ENCODE data around the gene CMTR1.

Gene CMTR1

DNA sequence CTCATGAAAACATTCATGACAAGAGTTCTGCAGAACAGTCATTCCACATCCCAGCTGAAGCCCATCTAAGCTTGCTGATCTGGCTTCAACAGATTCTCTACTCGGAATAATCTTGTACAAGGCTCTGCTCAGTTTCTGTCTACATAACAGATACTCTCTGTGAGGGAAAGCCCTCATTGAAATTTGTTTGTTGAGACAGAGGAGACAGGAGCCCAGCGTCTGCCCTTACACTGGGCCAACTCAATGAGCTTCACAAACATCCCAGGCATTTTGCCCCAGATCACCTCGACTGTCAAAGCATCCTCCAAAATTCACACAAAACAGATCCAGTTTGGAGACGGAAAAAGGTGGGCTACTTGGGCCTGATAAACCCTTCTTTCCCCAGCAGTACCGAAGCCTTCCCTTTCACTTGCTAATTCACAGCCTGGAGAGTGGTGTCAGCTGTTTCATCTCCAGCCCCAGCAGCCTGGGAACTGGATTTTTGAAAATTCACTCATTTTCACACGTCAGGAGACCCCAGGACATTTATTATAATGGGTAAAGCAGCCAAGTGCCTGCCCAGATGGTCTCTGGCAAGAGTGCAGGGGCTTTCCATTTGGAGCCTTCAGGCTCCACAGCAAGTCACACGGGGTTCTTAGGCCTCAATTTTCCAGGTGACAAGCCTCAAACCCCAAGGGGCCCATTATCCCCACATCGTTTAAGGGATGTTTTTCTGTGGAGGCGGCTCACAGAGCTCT lies 59.4 kb downstream of the CMTR1 start:
- DNase-seq (ENCODE audit: low read depth in 1 of 2, low spot score in 1 of 2) = no peak
- Histone ChIP-seq H3K27me3 (ENCODE audit: insufficient read depth, poor library complexity, severe bottlenecking) (no peaks in the 10 kb centered on the region), H3K27ac (replicated peaks) (no peak overlapping the region), H3K4me3 (replicated peaks; ENCODE audit: insufficient read depth, low read length) (no peak overlapping the region)
- no peak for TF ChIP-seq SPI1 (IDR thresholded peaks at IDR 0.05; ENCODE audit: borderline replicate concordance, low read depth)
- TF ChIP-seq POLR2AphosphoS5 (IDR thresholded peaks at IDR 0.05; ENCODE audit: low read depth) = no peak
- TF ChIP-seq, protein P1, sequence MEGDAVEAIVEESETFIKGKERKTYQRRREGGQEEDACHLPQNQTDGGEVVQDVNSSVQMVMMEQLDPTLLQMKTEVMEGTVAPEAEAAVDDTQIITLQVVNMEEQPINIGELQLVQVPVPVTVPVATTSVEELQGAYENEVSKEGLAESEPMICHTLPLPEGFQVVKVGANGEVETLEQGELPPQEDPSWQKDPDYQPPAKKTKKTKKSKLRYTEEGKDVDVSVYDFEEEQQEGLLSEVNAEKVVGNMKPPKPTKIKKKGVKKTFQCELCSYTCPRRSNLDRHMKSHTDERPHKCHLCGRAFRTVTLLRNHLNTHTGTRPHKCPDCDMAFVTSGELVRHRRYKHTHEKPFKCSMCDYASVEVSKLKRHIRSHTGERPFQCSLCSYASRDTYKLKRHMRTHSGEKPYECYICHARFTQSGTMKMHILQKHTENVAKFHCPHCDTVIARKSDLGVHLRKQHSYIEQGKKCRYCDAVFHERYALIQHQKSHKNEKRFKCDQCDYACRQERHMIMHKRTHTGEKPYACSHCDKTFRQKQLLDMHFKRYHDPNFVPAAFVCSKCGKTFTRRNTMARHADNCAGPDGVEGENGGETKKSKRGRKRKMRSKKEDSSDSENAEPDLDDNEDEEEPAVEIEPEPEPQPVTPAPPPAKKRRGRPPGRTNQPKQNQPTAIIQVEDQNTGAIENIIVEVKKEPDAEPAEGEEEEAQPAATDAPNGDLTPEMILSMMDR (IDR thresholded peaks at IDR 0.05; ENCODE audit: insufficient read depth, low read length) = no peak
- TF ChIP-seq GABPA (IDR thresholded peaks at IDR 0.05; ENCODE audit: low read depth) = no peak
- no peak for TF ChIP-seq REST (IDR thresholded peaks at IDR 0.05; ENCODE audit: insufficient replicate concordance, low read depth)

DNA sequence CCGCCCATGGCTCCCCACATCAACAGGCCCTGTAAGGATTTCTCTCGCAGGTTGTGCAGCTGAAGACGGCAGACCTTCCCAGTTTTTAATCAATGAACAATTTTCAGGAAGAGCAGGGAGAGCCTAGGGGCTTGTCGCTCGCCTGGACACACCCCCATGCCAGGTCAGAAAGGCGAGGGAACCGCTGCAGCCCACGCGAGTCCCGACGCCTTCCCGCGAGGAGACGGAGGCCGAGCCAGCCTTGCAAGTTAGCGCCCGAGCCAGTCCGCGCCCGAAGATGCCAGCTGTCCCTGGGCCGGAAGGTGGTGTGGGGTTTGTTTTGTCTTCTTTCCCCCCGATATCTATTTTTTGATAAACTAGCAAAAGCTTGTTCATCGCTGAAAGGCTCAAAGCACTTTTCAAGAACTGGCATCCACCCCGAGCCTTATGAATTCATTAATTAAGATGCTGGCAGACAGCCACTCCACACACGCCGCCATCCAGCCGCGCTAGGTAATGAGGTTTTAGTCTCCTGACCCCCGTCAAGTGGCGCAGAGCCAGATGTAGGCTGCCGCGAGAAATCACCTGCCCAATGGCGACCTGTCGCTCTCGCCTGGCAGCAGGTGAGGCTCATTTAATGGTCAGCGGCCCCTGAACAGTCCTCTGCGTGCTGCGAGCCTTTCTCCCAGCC lies 60.1 kb downstream of the CMTR1 start:
- Histone ChIP-seq H3K4me3 (replicated peaks; ENCODE audit: insufficient read depth, low read length) (no peak overlapping the region), H3K27me3 (ENCODE audit: insufficient read depth, poor library complexity, severe bottlenecking) (no peaks in the 10 kb centered on the region), H3K27ac (replicated peaks) (no peak overlapping the region)
- TF ChIP-seq SPI1 (IDR thresholded peaks at IDR 0.05; ENCODE audit: borderline replicate concordance, low read depth) = no peak
- no peak for TF ChIP-seq POLR2AphosphoS5 (IDR thresholded peaks at IDR 0.05; ENCODE audit: low read depth)
- no peak for TF ChIP-seq GABPA (IDR thresholded peaks at IDR 0.05; ENCODE audit: low read depth)
- TF ChIP-seq REST (IDR thresholded peaks at IDR 0.05; ENCODE audit: insufficient replicate concordance, low read depth) = no peak
- TF ChIP-seq, protein P1 (IDR thresholded peaks at IDR 0.05; ENCODE audit: insufficient read depth, low read length) = no peak
- DNase-seq (ENCODE audit: low read depth in 1 of 2, low spot score in 1 of 2) = no peak

GRCh38 chr6:37493661-37493995 lies 60.6 kb downstream of the CMTR1 start:
- Histone ChIP-seq H3K27me3 (ENCODE audit: insufficient read depth, poor library complexity, severe bottlenecking) (no peaks in the 10 kb centered on the region), H3K27ac (replicated peaks) (no peak overlapping the region), H3K4me3 (replicated peaks; ENCODE audit: insufficient read depth, low read length) (no peak overlapping the region)
- DNase-seq (ENCODE audit: low read depth in 1 of 2, low spot score in 1 of 2) = no peak
- TF ChIP-seq GABPA (IDR thresholded peaks at IDR 0.05; ENCODE audit: low read depth) = no peak

- Histone ChIP-seq H3K27me3 (ENCODE audit: insufficient read depth, poor library complexity, severe bottlenecking) (no peaks in the 10 kb centered on the region), H3K27ac (replicated peaks) (no peak overlapping the region), H3K4me3 (replicated peaks; ENCODE audit: insufficient read depth, low read length) (no peak overlapping the region)
- DNase-seq (ENCODE audit: low read depth in 1 of 2, low spot score in 1 of 2) = no peak
- TF ChIP-seq REST (IDR thresholded peaks at IDR 0.05; ENCODE audit: insufficient replicate concordance, low read depth) (no peak), SPI1 (IDR thresholded peaks at IDR 0.05; ENCODE audit: borderline replicate concordance, low read depth) (no peak), POLR2AphosphoS5 (IDR thresholded peaks at IDR 0.05; ENCODE audit: low read depth) (no peak), GABPA (IDR thresholded peaks at IDR 0.05; ENCODE audit: low read depth) (no peak)
- TF ChIP-seq, protein P1 (IDR thresholded peaks at IDR 0.05; ENCODE audit: insufficient read depth, low read length) = no peak
Observed at GRCh38 chr6:37495244-37495934, 62.4 kb downstream of the CMTR1 start.
